PFSK-1 (cell line): ENCODE data around the gene ADAM33.

Source experiments
- FOXP2 ChIP-seq: optimal IDR thresholded peaks from 2 replicates; pipeline ENCODE3; 2011; ENCODE audit warnings: borderline replicate concordance, control low read depth, inconsistent platforms; ENCODE audit not compliant: insufficient read depth; ENCODE audit errors: extremely low read length, extremely low read depth
- POLR2AphosphoS5 ChIP-seq: IDR thresholded peaks from 2 replicates; pipeline ENCODE4 v1.6.1; 2012; ENCODE audit warnings: low read depth, mild to moderate bottlenecking, control low read depth, low read length, moderate library complexity
- TAF1 ChIP-seq: IDR thresholded peaks from 2 replicates; pipeline ENCODE4 v1.6.1; 2012; ENCODE audit warnings: low read length, control low read depth, borderline replicate concordance; ENCODE audit not compliant: insufficient read depth
- TF ChIP-seq, protein P1 (sequence below), 2 experiments: IDR thresholded peaks; 2 replicates each; pipeline versions ENCODE4 v1.6.1 to v1.8.0; 2011 to 2012; ENCODE audit warnings: low read depth in 2 of 2, low read length in 2 of 2, control low read depth in 1 of 2, inconsistent platforms in 1 of 2, mild to moderate bottlenecking in 1 of 2, moderate library complexity in 1 of 2; ENCODE audit not compliant: insufficient read depth in 1 of 2

- TF ChIP-seq, protein P1, sequence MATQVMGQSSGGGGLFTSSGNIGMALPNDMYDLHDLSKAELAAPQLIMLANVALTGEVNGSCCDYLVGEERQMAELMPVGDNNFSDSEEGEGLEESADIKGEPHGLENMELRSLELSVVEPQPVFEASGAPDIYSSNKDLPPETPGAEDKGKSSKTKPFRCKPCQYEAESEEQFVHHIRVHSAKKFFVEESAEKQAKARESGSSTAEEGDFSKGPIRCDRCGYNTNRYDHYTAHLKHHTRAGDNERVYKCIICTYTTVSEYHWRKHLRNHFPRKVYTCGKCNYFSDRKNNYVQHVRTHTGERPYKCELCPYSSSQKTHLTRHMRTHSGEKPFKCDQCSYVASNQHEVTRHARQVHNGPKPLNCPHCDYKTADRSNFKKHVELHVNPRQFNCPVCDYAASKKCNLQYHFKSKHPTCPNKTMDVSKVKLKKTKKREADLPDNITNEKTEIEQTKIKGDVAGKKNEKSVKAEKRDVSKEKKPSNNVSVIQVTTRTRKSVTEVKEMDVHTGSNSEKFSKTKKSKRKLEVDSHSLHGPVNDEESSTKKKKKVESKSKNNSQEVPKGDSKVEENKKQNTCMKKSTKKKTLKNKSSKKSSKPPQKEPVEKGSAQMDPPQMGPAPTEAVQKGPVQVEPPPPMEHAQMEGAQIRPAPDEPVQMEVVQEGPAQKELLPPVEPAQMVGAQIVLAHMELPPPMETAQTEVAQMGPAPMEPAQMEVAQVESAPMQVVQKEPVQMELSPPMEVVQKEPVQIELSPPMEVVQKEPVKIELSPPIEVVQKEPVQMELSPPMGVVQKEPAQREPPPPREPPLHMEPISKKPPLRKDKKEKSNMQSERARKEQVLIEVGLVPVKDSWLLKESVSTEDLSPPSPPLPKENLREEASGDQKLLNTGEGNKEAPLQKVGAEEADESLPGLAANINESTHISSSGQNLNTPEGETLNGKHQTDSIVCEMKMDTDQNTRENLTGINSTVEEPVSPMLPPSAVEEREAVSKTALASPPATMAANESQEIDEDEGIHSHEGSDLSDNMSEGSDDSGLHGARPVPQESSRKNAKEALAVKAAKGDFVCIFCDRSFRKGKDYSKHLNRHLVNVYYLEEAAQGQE (IDR thresholded peaks at IDR 0.05; ENCODE audit: insufficient read depth in 1 of 2, low read depth in 2 of 2, low read length in 2 of 2) = no peak
- TF ChIP-seq TAF1 (no peak), FOXP2 (no peak), POLR2AphosphoS5 (no peak)
Observed at GRCh38 chr20:3720068-3720467, 38.3 kb upstream of the ADAM33 start.
